NK-92 (cell line): ENCODE results near the gene NSUN4.
"Not testable (repeated sequence)": the region's sequence is repeated elsewhere in the genome, so short reads cannot be mapped to it uniquely, and the experiment has no call there.

ENCODE experiments used
- DNase-seq: peaks from one replicate; lab custom pipeline; 2025; ENCODE audit not compliant: unreplicated experiment; lab: John Stamatoyannopoulos, UW

NSUN4 gene

DNA sequence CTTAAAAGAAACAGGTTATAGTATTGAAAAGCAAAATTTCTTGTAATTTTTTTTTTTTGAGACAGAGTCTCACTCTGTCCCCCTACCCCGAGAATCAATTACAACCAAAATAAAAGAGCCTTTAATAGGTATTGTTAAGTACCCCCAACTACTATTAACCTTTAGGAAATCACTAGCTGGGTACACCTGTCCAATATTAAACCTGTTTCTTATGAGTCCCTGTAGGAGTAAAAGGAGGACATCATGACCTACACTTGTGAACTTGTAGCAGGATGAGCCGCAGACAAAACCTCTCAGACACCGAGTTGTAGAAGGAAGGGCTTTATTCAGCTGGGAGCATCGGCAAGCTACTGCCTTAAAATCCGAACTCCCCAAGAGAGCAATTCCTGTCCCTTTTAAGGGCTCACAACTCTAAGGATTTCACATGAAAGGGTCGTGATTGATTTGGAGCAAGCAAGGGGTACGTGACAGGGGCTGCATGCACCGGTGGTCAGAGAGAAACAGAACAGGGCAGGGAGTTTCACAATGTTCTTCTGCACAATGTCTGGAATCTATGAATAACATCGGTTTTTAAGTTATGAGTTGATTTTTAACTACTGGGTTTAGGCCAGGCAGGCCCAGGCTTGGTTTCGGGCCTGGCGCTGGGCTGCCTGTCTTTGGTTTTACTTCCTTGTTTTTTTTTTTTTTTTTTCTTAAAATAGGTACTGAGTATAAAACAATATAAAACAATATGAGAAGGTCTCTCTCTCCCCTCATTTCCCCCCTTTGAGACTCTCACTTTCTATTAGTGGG is 15.1 kb upstream of the NSUN4 start:
- DNase-seq, result not testable (repeated sequence)

DNA sequence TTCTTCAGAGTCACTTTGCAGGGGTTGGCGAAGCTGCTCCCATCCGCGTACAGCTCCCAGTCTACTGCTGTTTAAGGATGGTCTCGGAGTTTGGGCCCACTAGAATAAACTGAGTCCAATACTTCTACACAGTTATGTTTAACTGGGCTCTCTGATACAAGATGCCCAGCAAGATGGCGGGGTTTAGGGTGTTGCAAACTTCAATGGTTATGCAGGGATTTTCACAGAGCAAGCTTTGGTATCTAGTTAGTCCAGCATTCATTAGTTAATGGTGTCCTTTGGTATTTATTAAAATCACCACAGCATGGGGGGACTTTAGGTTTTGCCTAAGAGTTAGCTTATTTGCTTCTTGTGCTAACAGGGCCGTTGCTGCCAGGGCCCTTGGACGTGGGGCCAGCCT is 12.4 kb upstream of the NSUN4 start:
- DNase-seq, result not testable (repeated sequence)

DNA sequence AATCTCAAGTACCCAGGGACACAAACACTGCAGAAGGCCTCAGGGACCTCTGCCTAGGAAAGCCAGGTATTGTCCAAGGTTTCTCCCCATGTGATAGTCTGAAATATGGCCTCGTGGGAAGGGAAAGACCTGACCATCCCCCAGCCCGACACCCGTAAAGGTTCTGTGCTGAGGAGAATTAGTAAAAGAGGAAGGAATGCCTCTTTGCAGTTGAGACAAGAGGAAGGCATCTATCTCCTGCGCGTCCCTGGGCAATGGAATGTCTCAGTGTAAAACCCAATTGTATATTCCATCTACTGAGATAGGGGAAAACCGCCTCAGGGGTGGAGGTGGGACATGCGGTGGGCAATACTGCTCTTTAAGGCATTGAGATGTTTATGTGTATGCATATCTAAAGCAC is 10.8 kb upstream of the NSUN4 start:
- DNase-seq, result not testable (repeated sequence)

DNA sequence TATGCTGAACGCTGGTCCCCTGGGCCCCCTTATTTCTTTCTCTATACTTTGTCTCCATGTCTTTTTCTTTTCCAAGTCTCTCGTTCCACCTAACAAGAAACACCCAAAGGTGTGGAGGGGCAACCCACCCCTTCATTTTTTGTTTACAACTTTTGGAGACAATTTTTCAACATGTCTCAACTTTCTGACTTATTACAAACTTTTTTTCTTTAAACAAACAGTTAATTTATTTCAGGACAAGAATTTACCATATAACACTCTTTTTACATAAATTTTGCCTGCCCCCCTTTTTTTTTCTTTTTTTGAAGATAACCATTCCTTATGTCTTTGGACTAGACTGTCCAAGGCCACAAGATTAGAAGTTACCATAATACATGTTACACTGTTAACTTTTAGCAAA is 10.2 kb upstream of the NSUN4 start:
- DNase-seq, result not testable (repeated sequence)

DNA sequence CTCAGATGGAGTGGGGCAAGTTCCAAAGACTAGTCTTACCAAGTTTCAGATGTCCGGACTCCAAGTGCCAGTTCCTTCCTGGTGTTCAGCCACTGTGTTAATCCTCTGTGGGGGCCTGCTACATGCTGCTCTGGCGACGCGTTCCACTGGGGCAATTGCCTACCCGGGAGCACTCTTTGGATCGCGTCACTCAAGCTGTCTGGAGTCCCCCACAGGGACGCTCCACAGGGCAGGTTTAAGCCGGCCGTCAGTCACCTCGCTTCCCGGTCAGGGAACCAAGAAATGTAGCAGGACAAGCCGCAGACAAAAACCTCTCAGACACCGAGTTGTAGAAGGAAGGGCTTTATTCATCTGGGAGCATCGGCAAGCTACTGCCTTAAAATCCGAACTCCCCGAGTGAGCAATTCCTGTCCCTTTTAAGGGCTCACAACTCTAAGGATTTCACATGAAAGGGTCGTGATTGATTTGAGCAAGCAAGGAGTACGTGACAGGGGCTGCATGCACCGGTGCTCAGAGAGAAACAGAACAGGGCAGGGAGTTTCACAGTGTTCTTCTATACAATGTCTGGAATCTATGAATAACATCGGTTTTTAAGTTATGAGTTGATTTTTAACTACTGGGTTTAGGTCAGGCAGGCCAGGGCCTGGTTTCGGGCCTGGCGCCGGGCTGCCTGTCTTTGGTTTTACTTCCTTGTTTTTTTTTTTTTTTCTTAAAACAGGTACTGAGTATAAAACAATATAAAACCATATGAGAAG is 8.6 kb upstream of the NSUN4 start:
- DNase-seq, result not testable (repeated sequence)

DNA sequence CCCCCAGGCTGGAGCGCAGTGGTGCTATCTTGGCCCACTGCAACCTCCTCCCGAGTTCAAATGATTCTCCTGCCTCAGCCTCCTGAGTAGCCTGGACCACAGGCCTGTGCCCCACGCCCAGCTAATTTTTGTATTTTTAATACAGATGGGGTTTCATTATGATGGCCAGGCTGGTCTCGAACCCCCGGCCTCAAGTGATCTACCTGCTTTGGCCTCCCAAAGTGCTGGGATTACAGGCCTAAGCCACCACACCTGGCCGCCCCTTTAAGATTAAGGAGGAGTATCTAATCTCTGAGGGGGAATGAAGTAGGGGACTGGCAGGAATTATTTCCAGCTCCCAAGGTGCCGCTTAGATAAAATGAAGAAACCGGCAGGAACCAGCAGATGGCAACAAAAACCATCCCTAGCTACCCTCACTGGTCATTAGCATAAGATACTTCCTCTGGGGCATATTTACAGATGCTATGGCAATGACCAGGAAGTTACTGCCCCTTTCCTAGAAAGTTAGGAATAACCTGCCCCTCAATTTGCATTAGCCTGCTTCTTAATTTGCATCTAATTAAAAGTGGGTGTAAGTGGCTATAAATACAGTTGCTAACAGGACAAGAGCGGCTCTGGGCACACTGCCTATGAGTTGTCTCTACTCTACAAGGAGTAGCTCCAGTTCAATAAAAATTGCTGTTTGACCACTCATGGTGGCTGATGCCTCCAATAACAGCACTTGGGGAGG is 7.1 kb upstream of the NSUN4 start:
- DNase-seq, result no peak

DNA sequence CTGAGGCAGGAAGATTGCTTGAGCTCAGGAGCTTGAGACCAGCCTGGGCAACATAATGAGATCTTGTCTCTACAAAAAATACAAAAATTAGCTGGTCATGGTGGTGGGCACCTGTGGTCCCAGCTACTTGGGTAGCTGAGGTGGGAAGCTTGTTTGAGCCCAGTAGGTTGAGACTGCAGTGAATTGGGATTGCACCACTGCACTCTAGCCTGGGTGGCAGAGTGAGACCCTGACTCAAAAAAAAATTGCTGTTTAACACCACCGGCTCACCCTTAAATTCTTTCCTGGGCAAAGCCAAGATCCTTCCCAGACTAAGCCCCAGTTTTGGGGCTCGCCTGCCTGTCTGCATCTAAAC is 6.6 kb upstream of the NSUN4 start:
- no peak for DNase-seq

DNA sequence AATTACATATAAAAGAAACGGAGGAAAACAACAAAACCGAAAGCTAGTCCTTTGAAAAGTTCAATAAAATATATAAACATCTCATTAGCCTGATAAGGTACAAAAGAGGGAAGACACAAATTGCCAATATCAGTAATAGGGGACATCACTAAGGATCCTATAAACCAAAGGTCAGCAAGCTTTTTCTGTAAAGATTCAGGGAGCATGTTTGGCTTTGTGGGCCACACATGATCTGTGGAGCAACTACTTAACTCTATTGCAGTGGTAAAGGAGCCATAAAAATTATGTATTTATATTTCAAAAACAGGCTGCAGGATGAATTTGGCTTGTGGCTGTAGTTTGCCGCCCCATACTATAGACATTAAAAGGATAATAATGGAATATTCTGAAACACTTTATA is 5.5 kb upstream of the NSUN4 start:
- no peak for DNase-seq

DNA sequence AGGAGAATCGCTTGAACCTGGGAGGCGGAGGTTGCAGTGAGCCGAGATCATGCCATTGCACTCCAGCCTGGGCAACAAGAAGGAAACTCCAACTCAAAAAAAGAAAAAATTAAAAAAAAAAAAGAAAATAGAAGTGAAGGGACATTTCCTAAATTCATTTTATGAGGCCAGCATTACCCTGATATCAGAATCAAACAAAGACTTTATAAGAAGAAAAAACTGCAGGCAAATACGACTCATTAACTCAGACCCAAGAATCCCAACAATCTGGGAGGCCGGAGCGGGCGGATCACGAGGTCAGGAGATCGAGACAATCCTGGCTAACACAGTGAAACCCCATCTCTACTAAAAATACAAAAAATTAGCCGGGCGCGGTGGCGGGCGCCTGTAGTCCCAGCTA is 3.2 kb upstream of the NSUN4 start:
- not testable (repeated sequence) for DNase-seq

DNA sequence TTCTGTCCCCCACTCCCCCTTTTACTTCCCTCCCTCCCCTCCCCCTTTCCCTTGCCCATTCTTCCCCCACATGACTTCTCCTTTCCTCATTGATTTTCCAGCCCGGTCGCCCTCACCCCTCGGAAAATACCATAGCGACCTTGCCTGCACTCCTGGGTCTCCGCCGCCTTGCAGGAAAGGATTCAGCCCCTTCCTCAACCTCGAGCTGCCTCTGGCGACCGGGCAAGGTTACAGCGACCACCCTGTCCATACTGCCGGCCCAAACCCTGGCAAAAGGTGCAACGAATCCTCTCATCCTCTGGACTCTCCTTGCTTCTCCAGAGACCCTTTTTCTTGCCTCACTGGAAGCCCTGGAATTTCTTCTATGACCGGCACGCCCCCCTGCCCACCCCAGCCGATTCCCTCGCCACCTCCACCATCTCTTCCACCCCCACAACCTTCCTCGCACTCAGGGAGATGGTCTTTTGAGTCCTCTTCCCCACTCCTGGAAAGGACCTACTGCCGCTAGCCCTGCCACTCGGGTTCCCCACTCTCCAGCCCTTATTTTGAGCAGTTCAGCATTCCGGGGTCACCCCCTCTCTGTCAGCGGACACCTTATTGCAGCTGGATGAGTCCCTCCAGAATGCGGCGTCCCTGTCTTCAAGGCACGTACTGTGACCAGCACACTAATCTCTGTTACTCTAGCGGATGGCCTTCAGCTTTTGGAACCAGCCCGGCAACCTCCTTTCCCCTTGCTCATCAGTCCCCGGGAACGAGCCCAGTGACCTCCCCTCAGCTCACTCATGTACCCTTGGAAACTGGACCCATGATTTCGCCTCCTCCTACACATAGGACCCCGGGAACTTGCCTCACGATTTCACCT is 846 bp downstream of the NSUN4 start:
- no peak for DNase-seq

DNA sequence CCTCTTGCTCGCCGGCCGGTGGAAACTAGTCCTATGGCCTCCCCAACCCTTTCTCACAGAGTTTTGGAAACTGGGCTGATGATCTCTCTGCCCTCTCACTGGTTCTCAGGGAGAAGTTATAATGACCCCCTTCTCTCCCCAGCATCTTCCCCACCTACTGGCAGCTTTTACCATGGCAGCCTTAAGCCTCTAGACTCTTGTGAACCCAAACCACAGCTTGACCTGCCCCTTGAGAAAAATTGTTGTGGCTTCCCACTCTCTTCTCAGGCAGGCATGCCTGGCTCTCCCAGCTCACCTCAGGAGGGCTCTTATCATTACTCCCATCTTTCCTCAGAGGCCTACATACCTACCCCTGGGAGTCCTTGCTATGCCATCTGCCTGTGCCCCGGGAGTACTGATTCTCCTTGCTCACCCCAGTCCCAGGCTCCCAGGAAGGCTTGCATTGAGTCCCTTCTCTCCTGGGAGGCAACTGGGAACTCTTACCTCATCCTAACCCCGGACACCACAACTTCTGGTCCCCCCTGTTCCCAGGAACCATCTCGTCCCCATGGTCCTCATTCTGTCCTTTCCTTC is 1.6 kb downstream of the NSUN4 start:
- DNase-seq, result no peak

DNA sequence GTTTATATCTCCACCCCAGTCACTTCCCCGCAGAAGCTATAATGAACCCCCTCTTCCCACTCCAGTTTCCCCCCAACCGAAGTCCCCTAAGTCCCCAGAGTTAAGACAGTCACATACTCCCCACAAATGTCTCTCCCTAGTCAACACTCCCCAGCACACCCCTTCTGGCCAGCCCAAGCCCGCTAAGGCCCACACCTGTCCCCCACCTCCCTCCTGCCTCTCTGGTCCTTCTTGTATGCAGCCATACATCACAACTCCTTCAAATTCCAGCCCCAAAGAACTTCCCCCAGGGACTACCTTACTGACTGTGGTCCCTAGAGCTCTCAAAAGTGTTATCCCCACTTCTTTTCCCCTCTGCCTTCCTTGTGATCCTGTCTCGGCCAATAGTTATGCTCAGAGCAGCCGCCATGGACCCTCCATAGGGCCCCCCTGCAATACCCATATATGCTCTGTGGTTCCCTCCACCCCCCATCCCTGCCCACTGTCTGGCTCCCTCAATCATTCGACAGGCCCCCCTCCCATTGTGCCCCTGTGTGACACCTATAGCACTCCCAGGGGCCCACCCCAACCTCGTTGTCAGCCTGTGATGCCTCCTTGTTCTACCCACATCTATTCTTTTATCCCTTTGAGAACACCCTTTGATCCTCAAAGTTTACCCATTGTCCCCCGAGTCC is 2.2 kb downstream of the NSUN4 start:
- no peak for DNase-seq

DNA sequence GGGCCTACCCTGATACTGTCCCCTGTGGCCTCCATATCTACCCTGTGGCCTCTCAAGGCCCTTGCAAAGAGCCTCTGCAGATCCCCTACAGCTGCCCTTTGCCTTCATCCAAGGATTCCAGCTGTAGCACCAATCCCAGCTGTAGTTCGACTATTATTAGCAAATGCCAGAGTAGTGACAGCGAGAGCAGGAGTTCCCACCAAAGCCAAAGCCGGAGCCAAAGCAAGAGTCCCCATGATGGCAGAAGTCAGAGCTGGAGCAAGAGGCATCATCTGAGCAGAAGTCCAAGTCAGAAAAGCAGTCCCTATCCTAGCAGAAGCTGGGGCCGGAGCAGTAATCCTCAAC is 2.7 kb downstream of the NSUN4 start:
- DNase-seq, result no peak

DNA sequence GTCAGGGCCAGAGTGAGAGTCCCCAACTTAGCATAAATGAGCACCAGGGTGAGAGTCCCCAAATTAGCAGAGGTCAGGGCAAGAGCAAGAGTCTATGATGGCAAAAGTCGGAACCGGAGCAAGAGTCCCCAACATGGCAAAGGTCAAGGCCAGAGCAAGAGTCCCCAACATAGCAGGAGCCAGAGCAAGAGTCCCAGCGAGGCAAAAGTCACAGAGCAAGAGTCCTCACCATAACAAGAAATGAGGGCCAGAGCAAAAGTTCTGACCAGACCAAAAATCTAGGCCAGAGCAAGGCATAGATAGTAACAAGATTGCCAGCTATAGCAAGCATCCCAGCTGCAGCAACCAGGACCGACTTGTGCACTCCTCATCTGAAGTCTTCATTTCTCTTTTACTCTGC is 3.1 kb downstream of the NSUN4 start:
- no peak for DNase-seq

DNA sequence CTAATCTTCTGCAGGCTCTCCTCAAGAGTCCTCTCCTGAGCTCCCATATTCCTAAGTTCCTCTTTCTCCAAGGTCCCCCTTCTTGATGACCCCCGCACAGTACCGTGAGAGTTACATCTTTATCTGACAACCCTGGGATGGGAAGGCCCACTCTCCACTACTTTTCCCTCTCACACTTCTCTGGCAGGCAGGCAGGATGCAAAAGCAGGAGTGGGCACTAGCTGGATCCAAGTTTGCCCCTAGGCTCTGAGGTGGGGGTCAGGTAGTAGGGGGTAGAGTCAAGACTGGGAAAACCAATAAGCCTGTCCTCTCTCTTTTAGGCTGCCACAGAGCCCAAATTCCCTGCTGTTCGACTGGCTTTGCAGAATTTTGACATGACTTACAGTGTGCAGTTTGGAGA is 3.9 kb downstream of the NSUN4 start:
- DNase-seq, result no peak

DNA sequence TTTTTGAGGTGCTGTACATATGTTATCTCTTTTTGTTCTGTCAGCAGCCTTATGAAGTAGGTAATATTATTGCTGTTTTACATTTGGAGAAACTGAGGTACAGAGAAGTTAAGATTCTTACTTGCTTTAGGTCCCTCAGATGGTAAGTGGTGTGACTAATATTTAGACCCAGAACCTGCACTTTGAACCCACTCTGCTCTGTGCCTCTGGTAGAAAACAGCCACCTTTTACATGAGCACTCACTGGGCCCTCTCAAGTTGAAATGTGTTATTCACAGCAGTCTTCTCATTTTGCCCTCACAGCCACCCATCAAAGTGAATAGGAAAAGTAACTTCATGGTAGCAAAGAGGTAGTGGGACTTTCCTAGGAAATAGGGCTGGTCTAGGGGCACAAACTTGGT is 4.7 kb downstream of the NSUN4 start:
- DNase-seq, result no peak

DNA sequence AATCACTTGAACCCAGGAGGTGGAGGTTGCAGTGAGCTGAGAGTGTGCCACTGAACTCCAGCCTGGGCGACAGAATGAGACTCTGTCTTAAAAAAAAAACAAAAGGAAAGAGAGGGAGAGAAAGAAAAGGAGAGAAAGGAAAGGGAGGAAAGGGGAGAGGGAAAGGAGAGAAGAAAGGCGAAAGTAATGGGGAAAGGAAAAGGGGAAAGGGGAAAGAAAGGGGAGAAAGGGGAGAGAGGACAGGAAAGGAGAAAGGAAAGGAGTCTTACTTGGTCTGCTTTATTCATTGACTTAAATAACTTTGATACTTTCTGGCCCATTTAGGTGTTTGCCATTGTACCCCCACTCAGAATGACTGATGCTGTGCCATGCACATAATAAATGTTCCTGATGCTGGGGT is 11.8 kb downstream of the NSUN4 start:
- DNase-seq, result no peak

DNA sequence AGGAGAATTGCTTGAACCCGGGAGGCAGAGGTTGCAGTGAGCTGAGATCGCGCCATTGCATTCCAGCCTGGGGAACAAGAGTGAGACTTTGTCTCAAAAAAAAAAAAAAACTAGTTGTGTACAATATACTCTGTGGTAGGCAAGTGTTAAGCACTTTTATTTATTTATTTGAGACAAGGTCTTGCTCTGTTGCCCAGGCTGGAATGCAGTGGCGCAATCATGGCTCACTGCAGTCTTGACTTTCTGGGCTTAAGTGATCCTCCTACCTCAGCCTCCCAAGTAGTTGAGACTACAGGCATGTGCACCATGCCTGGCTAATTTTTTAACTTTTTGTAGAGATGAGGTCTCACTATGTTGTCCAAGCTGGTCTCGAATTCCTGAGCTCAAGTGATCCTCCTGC is 15.3 kb downstream of the NSUN4 start:
- DNase-seq, result not testable (repeated sequence)

DNA sequence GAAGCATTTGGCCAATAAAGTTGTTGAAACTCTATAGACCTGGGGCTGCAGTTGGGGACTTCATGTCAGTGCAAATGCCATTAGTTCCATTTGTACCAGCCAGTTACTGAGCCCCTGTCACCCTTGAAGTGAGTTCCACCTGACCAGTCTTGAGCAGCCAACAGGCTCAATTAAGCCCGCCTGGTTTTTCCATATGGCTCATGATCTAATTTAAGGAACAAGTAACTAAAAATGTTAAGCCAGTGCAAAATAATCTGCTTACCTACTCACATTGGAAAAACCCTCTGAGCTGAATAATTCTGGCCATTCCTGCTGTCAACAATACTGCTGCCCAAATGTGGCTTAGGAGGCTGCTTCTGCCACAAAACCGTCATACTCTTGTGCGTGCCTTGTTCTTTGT is 21.6 kb downstream of the NSUN4 start:
- no peak for DNase-seq

DNA sequence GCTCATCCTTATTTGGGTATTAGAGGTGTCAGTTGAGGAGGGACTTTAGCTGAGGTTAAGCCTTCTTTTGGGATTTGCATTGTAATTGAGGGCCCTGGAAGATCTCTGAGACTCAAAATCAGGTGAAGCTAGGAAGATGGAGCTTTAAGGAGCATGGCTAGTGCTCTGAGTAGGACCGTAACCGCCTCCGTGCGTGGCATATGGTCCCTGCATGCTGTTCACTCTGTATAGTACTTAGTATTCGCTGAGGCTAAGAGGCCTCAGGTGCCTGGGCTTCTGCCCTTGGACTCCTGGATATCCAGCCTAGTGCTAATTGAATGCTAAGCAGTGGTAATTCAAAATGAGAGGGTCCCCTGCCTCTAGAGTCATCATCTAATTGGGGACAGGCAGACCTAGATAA is 22.5 kb downstream of the NSUN4 start:
- no peak for DNase-seq
